ENCODE data around the gene LNP1.

GRCh38 chr3:100376301-100376700, 25.0 kb upstream of the LNP1 start:
- TF ChIP-seq POLR2A (IDR thresholded peaks at IDR 0.05; ENCODE audit: low read depth) (no peak), POLR2AphosphoS5 (IDR thresholded peaks at IDR 0.05) (no peak)
- TF ChIP-seq, protein P1, sequence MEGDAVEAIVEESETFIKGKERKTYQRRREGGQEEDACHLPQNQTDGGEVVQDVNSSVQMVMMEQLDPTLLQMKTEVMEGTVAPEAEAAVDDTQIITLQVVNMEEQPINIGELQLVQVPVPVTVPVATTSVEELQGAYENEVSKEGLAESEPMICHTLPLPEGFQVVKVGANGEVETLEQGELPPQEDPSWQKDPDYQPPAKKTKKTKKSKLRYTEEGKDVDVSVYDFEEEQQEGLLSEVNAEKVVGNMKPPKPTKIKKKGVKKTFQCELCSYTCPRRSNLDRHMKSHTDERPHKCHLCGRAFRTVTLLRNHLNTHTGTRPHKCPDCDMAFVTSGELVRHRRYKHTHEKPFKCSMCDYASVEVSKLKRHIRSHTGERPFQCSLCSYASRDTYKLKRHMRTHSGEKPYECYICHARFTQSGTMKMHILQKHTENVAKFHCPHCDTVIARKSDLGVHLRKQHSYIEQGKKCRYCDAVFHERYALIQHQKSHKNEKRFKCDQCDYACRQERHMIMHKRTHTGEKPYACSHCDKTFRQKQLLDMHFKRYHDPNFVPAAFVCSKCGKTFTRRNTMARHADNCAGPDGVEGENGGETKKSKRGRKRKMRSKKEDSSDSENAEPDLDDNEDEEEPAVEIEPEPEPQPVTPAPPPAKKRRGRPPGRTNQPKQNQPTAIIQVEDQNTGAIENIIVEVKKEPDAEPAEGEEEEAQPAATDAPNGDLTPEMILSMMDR (IDR thresholded peaks at IDR 0.05), result no peak
